GM10266 (cell line): Measurements from ENCODE around the gene CFAP46.
"Not testable (repeated sequence)": the region's sequence is repeated elsewhere in the genome, so short reads cannot be mapped to it uniquely, and the experiment has no call there.

ENCODE experiments used
- DNase-seq: peaks from one replicate; pipeline ENCODE4 v3.0.0; 2012; ENCODE audit errors: extremely low spot score
- TF ChIP-seq, protein P1 (sequence below): IDR thresholded peaks from 2 replicates; pipeline ENCODE4 v1.5.1; 2012; ENCODE audit warnings: mild to moderate bottlenecking, low read depth; ENCODE audit not compliant: control insufficient read depth, insufficient read depth; ENCODE audit errors: missing control alignments

The CFAP46 gene

DNA sequence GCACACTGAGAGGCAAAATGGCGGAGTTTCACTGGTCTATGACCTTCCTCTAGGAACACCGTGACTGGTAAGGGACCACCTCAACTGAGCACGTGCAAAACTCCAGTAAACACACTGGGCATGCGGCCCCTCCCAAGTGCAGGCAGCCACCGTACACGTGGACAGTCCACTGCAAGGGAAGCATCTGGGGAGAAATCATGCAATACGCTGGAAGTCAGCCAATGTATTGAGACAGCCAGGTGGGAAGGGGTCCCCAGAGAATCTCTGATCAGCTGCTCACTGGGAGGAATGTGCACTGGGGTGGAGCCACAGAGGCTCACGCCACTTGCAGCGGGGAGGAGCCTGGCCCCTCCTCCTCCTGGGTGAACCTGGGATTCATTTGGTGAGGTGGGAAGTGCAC is 49.3 kb downstream of the CFAP46 start:
- TF ChIP-seq, protein P1, sequence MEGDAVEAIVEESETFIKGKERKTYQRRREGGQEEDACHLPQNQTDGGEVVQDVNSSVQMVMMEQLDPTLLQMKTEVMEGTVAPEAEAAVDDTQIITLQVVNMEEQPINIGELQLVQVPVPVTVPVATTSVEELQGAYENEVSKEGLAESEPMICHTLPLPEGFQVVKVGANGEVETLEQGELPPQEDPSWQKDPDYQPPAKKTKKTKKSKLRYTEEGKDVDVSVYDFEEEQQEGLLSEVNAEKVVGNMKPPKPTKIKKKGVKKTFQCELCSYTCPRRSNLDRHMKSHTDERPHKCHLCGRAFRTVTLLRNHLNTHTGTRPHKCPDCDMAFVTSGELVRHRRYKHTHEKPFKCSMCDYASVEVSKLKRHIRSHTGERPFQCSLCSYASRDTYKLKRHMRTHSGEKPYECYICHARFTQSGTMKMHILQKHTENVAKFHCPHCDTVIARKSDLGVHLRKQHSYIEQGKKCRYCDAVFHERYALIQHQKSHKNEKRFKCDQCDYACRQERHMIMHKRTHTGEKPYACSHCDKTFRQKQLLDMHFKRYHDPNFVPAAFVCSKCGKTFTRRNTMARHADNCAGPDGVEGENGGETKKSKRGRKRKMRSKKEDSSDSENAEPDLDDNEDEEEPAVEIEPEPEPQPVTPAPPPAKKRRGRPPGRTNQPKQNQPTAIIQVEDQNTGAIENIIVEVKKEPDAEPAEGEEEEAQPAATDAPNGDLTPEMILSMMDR: no peak
- no peak for DNase-seq

DNA sequence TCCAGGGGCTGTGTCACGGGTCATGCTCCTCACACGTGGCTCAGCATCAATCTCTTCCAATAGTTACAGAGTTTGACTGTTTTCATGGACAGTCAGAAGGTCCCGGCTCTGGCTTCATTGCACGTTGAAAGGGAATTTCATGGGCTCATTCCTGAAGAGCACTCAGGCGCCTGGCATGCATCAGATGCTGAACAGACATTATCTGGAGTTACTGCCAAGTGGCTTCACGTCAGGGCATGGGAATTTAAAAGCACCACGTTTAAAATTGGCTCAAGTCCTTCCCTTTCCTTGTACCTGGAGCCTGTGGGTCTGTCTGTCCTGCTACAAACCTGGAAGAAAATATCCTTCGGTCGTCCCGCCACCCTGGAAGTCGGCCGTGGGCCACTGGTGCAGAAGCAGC is 50.4 kb downstream of the CFAP46 start:
- no peak for DNase-seq
- TF ChIP-seq, protein P1: no peak

DNA sequence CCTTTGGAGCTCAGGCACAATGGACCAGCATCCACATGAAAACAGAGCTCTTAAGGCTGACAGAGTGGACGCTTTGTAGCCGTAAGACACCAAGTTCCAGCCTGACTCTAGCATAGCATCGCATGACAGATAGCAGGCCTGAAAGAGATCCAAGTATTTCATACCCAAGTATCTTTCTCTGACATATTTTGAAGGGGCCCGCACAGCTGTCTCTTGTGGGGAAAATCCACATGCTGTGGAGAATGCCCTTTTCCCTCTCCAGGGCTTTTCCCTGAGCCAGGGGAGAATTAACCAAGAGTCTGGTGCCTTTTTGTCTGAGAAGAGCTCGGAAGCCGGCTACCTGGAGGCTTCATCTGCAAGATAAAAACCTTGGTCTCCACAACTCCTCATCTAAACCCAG is 51.0 kb downstream of the CFAP46 start:
- TF ChIP-seq, protein P1: no peak
- no peak for DNase-seq

DNA sequence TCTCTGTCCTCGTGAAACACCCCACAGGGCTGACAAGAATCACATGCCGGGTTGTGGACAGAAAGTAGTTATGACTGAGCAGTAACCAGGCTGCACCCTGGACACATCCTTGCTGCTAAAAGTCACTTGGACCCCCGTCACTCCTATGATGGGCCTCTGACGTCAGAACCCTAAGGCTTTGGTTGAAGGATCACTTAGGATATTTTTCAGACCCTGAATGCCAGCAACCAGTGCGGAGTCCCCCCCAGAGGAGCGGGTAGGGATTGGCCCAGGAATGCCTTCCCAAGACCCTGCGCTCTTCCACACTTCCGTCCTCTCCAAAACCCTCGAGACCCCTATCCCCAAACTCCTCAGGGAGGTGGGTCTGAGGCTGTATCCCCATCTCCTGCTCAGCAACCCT is 52.1 kb downstream of the CFAP46 start:
- DNase-seq: no peak
- TF ChIP-seq, protein P1: no peak

DNA sequence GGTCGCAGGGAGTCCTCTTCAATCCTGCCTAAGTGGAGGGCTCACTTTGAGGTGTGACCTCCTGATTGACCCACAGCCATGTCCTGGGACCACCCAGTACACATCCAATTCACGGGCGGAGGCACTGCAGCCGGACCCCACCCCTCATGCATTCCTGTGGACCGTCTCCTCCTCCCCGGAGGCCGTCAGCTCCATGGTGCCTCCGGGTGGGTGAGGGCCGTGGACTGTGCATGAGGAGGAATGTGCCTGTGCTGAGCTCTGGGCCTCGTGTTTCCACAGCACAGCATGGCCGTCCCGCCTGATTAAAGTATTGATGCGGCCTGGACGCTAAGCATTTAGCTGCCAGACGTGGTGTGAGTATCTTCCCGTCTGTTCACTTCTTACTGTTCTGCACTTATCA is 52.8 kb downstream of the CFAP46 start:
- no peak for DNase-seq
- TF ChIP-seq, protein P1: no peak

DNA sequence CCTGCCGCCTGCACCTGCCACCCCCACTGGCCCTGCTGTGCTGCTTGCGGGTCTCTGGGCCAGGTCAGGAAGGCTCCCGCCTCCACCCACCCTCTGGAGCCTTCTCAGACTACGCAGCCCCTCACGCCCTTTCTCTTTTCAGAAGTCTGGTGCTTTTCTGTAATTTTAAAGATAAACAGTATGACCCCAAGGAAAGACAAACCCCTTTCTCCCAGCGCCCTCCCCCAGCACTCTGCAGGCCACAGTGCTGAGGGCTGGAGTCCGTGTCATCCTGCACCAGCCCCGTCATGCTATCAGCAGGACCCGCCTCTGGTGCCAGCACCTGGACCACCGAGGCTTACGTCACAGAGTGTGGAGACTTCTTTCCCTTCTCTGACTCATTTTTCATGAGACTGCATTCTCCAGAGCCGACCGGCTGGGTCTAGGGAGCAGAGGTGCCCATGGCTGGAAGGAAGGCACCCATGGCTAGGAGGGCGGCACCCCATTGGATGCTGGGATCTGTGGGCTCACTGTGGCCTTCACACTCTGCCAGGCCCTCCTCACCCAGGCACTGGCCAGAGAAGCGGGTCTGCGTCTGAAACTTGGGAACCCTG is 53.4 kb downstream of the CFAP46 start:
- TF ChIP-seq, protein P1: no peak
- DNase-seq: no peak

DNA sequence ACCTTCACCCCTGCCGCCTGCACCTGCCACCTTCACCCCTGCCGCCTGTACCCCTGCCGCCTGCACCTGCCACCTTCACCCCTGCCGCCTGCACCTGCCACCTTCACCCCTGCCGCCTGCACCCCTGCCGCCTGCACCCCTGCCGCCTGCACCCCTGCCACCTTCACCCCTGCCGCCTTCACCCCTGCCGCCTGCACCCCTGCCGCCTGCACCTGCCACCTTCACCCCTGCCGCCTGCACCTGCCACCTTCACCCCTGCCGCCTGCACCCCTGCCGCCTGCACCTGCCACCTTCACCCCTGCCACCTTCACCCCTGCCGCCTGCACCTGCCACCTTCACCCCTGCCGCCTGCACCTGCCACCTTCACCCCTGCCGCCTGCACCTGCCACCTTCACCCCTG is 53.9 kb downstream of the CFAP46 start:
- not testable (repeated sequence) for DNase-seq

DNA sequence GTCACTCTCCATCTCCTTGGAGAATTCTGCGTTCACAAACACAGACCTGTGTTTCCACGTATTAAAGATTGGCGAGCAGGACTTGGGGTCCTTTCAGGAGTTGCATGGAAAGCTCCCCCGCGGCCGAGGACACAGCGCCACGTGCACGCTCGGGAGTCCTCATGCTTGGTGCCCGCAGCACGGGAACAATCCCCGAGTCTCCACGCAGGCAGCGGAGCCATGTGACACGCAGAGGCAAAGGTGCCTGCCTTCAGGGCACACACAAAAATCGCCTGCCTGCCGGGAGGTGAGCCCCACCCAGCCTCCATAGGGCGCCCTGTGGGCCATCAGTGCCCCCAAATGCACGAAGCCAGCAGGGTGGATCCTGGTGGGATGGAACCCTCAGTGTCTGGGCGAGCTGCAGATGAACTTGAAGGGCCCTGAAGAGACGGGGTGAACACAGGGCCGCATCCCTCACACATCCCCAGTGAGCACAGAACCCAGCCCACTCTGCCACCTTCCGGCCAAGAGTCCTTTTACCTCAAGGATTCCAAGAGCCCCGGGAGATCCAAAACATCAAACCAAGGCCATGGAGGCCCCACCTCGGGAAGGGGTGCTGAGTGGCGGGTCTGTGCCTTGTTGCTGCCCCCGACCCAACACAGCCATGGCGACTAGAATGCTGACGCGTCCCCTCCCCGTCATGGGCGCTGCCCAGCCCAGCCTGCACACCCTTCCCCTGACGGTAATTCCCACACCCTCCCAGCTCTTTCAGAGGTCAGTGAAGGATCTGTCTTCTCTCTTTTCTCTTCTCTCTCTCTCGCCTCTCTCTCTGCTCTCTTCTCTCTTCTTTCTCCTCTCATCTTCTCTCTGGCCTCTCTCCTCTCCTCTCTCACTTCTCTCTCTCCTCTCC is 55.9 kb downstream of the CFAP46 start:
- no peak for DNase-seq
- TF ChIP-seq, protein P1: no peak
